Type B pancreatic cell (in vitro differentiated cells): Measurements from ENCODE around the gene MRC2. TPM values are rescaled to one million over a fixed set of nuclear protein-coding genes. Genes with fewer than 3 reads are reported as not detected.

Source experiments
- DNase-seq: peaks from one replicate; pipeline ENCODE4 v3.0.0; 2021; ENCODE audit warnings: mixed read lengths; ENCODE audit not compliant: unreplicated experiment; ENCODE audit errors: extremely low spot score
- H3K27ac Mint-ChIP-seq: 2 replicates; pipeline ENCODE4 v1.8.0; 2021; ENCODE audit warnings: mild to moderate bottlenecking, mixed read lengths
- H3K27me3 Mint-ChIP-seq: 2 replicates; pipeline ENCODE4 v1.8.0; 2021; ENCODE audit warnings: mixed read lengths
- H3K36me3 Mint-ChIP-seq: 2 replicates; pipeline ENCODE4 v1.8.0; 2021; ENCODE audit warnings: mixed read lengths
- H3K4me1 Mint-ChIP-seq: one replicate; pipeline ENCODE4 v1.8.0; 2021; ENCODE audit warnings: mixed read lengths; ENCODE audit not compliant: unreplicated experiment
- H3K4me3 Mint-ChIP-seq: 2 replicates; pipeline ENCODE4 v1.8.0; 2021; ENCODE audit warnings: mild to moderate bottlenecking, mixed read lengths
- H3K9me3 Mint-ChIP-seq: 2 replicates; pipeline ENCODE4 v1.8.0; 2021; ENCODE audit warnings: mixed read lengths
- CTCF ChIP-seq: fragments of 200-600 bp; sonication (generic); conservative IDR thresholded peaks from 2 replicates; pipeline ENCODE4 v1.5.0; 2021; ENCODE audit warnings: antibody characterized with exemption, mild to moderate bottlenecking
- total RNA-seq: library from RNA; stranded (reverse); gene quantifications from 2 replicates; pipeline ENCODE4 v1.2.1, GENCODE V29; 2021; ENCODE audit warnings: low replicate concordance

MRC2 gene
- total RNA-seq, 1 donor from 2014 or later, result 52.7 TPM

- H3K36me3 Mint-ChIP-seq, result no peaks in the 10 kb centered on the region
- H3K9me3 Mint-ChIP-seq, result no peaks in the 10 kb centered on the region
- no peak for TF ChIP-seq CTCF
- no peaks in the 10 kb centered on the region for H3K27me3 Mint-ChIP-seq
- peaks cover 6% of the 10 kb centered on the region for H3K4me1 Mint-ChIP-seq
- H3K4me3 Mint-ChIP-seq, result no peak overlapping the region
- DNase-seq, result no peak
- H3K27ac Mint-ChIP-seq, result no peak overlapping the region
These were observed 48.9 kb downstream of the MRC2 start for GRCh38 chr17:62676231-62676943.

DNA sequence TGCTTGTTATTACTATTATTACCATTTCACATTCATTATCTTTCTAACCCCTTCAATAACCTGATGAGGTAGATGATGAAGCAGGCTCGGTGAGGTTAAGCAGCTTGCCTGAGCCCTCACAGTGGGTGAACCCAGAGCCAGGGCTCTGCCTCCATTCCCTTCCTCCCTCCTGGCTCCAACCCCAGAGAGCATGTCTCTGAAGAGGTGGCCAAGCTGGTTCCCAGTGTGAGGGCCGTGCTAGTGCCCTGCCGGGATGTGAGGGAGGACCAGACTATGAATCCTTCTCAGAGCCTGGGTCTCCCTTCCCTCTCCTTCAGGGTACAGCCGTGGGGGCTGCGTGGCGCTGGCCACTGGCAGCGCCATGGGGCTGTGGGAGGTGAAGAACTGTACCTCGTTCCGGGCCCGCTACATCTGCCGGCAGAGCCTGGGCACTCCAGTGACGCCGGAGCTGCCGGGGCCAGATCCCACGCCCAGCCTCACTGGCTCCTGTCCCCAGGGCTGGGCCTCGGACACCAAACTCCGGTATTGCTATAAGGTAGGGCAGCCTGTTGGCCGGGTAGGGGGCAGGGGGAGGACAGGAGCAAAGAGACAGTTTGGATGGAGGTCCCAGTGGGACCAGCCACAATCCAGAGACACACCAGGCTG, 49.6 kb downstream of the MRC2 start:
- H3K27ac Mint-ChIP-seq, result no peak overlapping the region
- TF ChIP-seq CTCF, result no peak
- no peak overlapping the region for H3K4me3 Mint-ChIP-seq
- DNase-seq, result no peak
- H3K36me3 Mint-ChIP-seq, result no peaks in the 10 kb centered on the region
- peaks cover 3% of the 10 kb centered on the region for H3K4me1 Mint-ChIP-seq
- H3K9me3 Mint-ChIP-seq, result no peaks in the 10 kb centered on the region
- no peaks in the 10 kb centered on the region for H3K27me3 Mint-ChIP-seq

DNA sequence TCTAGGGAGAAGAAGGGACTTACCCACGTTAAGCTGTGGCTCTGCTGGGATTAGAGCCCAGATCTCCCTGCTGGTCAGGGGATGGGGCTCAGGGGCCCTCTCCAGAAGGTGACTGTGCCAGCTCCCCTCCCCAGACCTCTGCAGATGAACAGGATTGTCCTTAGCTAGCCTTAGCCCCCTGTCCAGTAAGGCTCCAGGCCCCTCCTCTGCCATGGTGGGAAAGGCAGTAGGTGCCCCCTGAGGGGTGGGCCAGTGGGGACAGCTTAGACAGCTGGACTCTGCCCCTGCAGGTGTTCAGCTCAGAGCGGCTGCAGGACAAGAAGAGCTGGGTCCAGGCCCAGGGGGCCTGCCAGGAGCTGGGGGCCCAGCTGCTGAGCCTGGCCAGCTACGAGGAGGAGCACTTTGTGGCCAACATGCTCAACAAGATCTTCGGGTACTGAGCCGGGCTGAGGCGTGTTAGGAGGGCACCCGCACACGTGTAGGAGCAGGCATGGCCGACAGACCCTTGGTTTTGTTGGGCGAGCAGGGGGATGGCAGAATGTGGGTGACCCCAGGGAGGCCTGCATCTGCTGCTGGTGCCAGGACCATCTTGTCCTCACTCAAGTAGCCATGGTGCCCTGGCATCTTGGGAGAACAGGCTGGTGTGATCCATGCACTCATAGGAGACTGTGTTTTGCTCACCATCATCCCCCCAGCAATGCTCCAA, 50.9 kb downstream of the MRC2 start:
- no peak overlapping the region for H3K27ac Mint-ChIP-seq
- no peaks in the 10 kb centered on the region for H3K27me3 Mint-ChIP-seq
- H3K4me1 Mint-ChIP-seq, result no peaks in the 10 kb centered on the region
- TF ChIP-seq CTCF, result no peak
- H3K36me3 Mint-ChIP-seq, result no peaks in the 10 kb centered on the region
- no peak overlapping the region for H3K4me3 Mint-ChIP-seq
- no peaks in the 10 kb centered on the region for H3K9me3 Mint-ChIP-seq
- DNase-seq, result no peak

DNA sequence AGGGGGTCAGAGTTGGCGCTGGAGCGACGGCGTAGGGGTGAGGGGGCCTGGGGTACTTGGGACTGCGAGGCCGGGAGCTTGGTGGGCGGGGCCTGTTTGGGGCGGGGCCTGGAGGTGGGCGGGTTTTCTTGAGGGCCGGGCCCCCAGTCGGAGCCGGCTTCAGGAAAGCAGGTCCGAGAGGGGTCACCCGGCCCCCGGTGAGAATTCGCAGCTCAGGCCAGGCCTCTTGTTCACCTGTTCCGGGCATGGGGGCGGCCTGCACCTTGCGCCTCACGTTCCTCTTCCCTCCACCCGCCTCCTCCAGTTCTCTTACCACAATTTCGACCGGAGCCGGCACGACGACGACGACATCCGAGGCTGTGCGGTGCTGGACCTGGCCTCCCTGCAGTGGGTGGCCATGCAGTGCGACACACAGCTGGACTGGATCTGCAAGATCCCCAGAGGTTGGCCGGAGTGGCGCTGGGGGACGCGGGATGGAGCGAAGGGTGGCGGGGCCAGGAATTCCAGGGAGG, 52.5 kb downstream of the MRC2 start:
- no peaks in the 10 kb centered on the region for H3K9me3 Mint-ChIP-seq
- no peaks in the 10 kb centered on the region for H3K27me3 Mint-ChIP-seq
- H3K4me1 Mint-ChIP-seq, result no peaks in the 10 kb centered on the region
- no peak overlapping the region for H3K27ac Mint-ChIP-seq
- no peaks in the 10 kb centered on the region for H3K36me3 Mint-ChIP-seq
- TF ChIP-seq CTCF, result no peak
- H3K4me3 Mint-ChIP-seq, result no peak overlapping the region
- no peak for DNase-seq

- Mint-ChIP-seq H3K9me3 (no peaks in the 10 kb centered on the region), H3K27ac (no peak overlapping the region), H3K4me3 (no peak overlapping the region), H3K4me1 (no peaks in the 10 kb centered on the region), H3K27me3 (no peaks in the 10 kb centered on the region), H3K36me3 (peaks cover 4% of the 10 kb centered on the region)
- TF ChIP-seq CTCF, result no peak
- peak; percentile 66 for DNase-seq
These were observed 53.1 kb downstream of the MRC2 start for GRCh38 chr17:62680541-62681052.
